DOHH2 (cell line): ENCODE measurements around the gene WASL.

Source experiments
- H3F3A ChIP-seq: fragments of 200-600 bp; sonication (generic), shearing (Covaris generic); 2 replicates; pipeline ENCODE4 v1.6.0; 2016; ENCODE audit warnings: antibody characterized with exemption, mild to moderate bottlenecking; ENCODE audit not compliant: control insufficient read depth, insufficient read depth
- H3K27ac ChIP-seq: fragments of 200-600 bp; sonication (generic); 2 replicates; pipeline ENCODE4 v1.5.1; 2014; ENCODE audit warnings: low read depth, mild to moderate bottlenecking, low read length, moderate library complexity
- H3K27me3 ChIP-seq: fragments of 200-600 bp; sonication (generic); 2 replicates; pipeline ENCODE4 v1.6.1; 2014; ENCODE audit warnings: mild to moderate bottlenecking, low read length, mixed read lengths; ENCODE audit not compliant: control insufficient read depth
- H3K36me3 ChIP-seq: fragments of 200-600 bp; sonication (generic); 2 replicates; pipeline ENCODE4 v1.6.1; 2014; ENCODE audit warnings: mild to moderate bottlenecking, low read length, moderate library complexity, mixed read lengths; ENCODE audit not compliant: control insufficient read depth
- H3K4me1 ChIP-seq: fragments of 200-600 bp; sonication (generic); 2 replicates; pipeline ENCODE4 v1.6.1; 2014; ENCODE audit warnings: mild to moderate bottlenecking, low read length, mixed read lengths; ENCODE audit not compliant: control insufficient read depth
- H3K4me2 ChIP-seq: fragments of 200-600 bp; sonication (generic); 2 replicates; pipeline ENCODE4 v1.6.0; 2014; ENCODE audit warnings: mild to moderate bottlenecking, low read length, moderate library complexity
- H3K4me3 ChIP-seq: fragments of 200-600 bp; sonication (generic); 2 replicates; pipeline ENCODE4 v1.5.1; 2014; ENCODE audit warnings: mild to moderate bottlenecking, low read length, mixed read lengths
- H3K79me2 ChIP-seq: fragments of 200-600 bp; sonication (generic); 2 replicates; pipeline ENCODE4 v1.6.1; 2014; ENCODE audit warnings: mild to moderate bottlenecking, low read length, mixed read lengths; ENCODE audit not compliant: control insufficient read depth
- H3K9me2 ChIP-seq: fragments of 200-600 bp; sonication (generic); replicated peaks from 2 replicates; pipeline ENCODE4 v1.6.1; 2014; ENCODE audit warnings: mild to moderate bottlenecking, low read length, mixed read lengths; ENCODE audit not compliant: control insufficient read depth
- H3K9me3 ChIP-seq: fragments of 200-600 bp; sonication (generic); 2 replicates; pipeline ENCODE4 v1.6.1; 2014; ENCODE audit warnings: antibody characterized with exemption, low read length, mixed read lengths; ENCODE audit not compliant: control insufficient read depth, insufficient read depth
- H4K20me1 ChIP-seq: fragments of 200-600 bp; sonication (generic); 2 replicates; pipeline ENCODE4 v1.6.0; 2014; ENCODE audit warnings: low read depth, mild to moderate bottlenecking, antibody characterized with exemption, low read length, moderate library complexity; ENCODE audit not compliant: control insufficient read depth, insufficient read depth
- CTCF ChIP-seq: fragments of 200-600 bp; sonication (generic); IDR thresholded peaks from one replicate; pipeline ENCODE4 v1.5.1; 2014; ENCODE audit warnings: antibody characterized with exemption, mild to moderate bottlenecking, low read depth, low read length; ENCODE audit not compliant: poor library complexity, severe bottlenecking
- EZH2phosphoT487 ChIP-seq: fragments of 200-600 bp; sonication (generic); IDR thresholded peaks from 2 replicates; pipeline ENCODE4 v1.6.1; 2017; ENCODE audit warnings: borderline replicate concordance, mild to moderate bottlenecking, antibody characterized with exemption, low read length, moderate library complexity, mixed read lengths

The WASL gene

DNA sequence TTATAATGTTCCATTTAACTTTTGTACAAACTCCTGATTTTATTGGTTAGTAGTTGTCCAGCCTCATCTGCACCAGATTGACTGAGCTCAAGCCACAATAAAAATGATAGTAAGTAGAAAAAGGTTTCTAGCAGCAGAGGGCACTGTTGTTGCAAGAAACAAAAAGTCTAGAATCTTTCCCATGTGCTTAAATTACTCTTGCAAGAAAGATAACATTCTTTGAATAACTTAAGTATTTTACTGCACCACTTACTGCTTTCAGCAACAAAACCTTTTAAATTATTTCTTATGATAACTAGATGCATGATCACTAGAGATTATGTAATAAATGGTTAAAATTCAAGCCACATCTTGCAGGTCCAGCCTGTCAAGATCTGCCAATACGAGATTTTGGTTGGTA, 66.1 kb downstream of the WASL start:
- Histone ChIP-seq H3K27ac (no peak overlapping the region), H3K9me3 (no peaks in the 10 kb centered on the region)

GRCh38 chr7:123681561-123681960, 67.2 kb downstream of the WASL start:
- Histone ChIP-seq H3K4me3 (no peak overlapping the region), H3K79me2 (no peaks in the 10 kb centered on the region), H4K20me1 (no peaks in the 10 kb centered on the region), H3K4me1 (no peaks in the 10 kb centered on the region), H3K27ac (no peak overlapping the region), H3K4me2 (no peak overlapping the region), H3K9me2 (no peaks in the 10 kb centered on the region), H3K36me3 (peaks cover 32% of the 10 kb centered on the region), H3F3A (peaks cover 17% of the 10 kb centered on the region; the same call in 1 of the 2 replicates), H3K27me3 (no peaks in the 10 kb centered on the region), H3K9me3 (no peaks in the 10 kb centered on the region)
- TF ChIP-seq EZH2phosphoT487: no peak
- no peak for TF ChIP-seq CTCF

More for the DNA sequence above, 66.1 kb downstream of the WASL start:
- peaks cover 17% of the 10 kb centered on the region; the same call in 1 of the 2 replicates for H3F3A ChIP-seq
- no peaks in the 10 kb centered on the region for H3K9me2 ChIP-seq
- no peak overlapping the region for H3K4me2 ChIP-seq
- no peaks in the 10 kb centered on the region for H4K20me1 ChIP-seq
- H3K27me3 ChIP-seq: no peaks in the 10 kb centered on the region
- H3K36me3 ChIP-seq: peaks cover 32% of the 10 kb centered on the region
- H3K79me2 ChIP-seq: no peaks in the 10 kb centered on the region
- TF ChIP-seq CTCF (peak; percentile 60), EZH2phosphoT487 (no peak)
- no peaks in the 10 kb centered on the region for H3K4me1 ChIP-seq
- no peak overlapping the region for H3K4me3 ChIP-seq

DNA sequence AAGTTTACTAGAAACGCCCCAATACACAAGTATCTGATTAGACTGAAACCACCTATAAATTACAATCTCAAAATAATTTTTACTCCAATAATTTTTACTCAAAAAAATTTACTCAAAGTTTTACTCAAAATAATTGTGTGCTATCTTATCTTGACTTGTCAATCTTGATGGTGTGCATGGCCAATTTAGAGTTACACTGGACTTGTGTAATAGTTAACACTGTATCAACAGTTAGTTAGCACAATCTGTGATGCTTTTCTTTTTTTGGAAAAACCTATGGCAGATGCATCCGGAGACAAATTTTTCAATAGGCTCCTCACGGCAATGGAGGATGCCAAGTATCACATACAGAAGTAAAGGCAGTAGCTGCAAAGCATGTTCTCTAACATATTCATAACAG, 68.2 kb downstream of the WASL start:
- Histone ChIP-seq H3K9me2 (no peaks in the 10 kb centered on the region), H3K9me3 (no peaks in the 10 kb centered on the region), H3K27me3 (no peaks in the 10 kb centered on the region), H3K4me3 (no peak overlapping the region), H3K27ac (no peak overlapping the region), H3K79me2 (no peaks in the 10 kb centered on the region), H4K20me1 (no peaks in the 10 kb centered on the region), H3K4me2 (no peak overlapping the region), H3F3A (peaks cover 17% of the 10 kb centered on the region; the same call in 1 of the 2 replicates), H3K36me3 (peaks cover 32% of the 10 kb centered on the region), H3K4me1 (no peaks in the 10 kb centered on the region)
- no peak for TF ChIP-seq EZH2phosphoT487
- no peak for TF ChIP-seq CTCF

- no peak overlapping the region for H3K27ac ChIP-seq
- H3K9me3 ChIP-seq: no peaks in the 10 kb centered on the region
- H3K4me3 ChIP-seq: no peak overlapping the region
Observed at GRCh38 chr7:123679614-123680013, 69.2 kb downstream of the WASL start.

More at GRCh38 chr7:123679614-123680013, 69.2 kb downstream of the WASL start:
- H3K79me2 ChIP-seq: no peaks in the 10 kb centered on the region
- peaks cover 13% of the 10 kb centered on the region; the same call in 1 of the 2 replicates for H3F3A ChIP-seq
- H3K4me2 ChIP-seq: no peak overlapping the region
- H3K36me3 ChIP-seq: peaks cover 26% of the 10 kb centered on the region
- no peaks in the 10 kb centered on the region for H3K27me3 ChIP-seq
- no peaks in the 10 kb centered on the region for H3K4me1 ChIP-seq
- no peak for TF ChIP-seq CTCF
- no peak for TF ChIP-seq EZH2phosphoT487
- no peaks in the 10 kb centered on the region for H4K20me1 ChIP-seq
- H3K9me2 ChIP-seq: no peaks in the 10 kb centered on the region
